ENCODE results near the gene PTDSS2.

PTDSS2 gene

GRCh38 chr11:471468-472145, 21.5 kb downstream of the PTDSS2 start:
- no peak for DNase-seq

GRCh38 chr11:472272-472671, 22.2 kb downstream of the PTDSS2 start:
- no peak for DNase-seq

- DNase-seq, result no peak
These were observed 22.7 kb downstream of the PTDSS2 start for GRCh38 chr11:472816-473215.

GRCh38 chr11:473415-473814, 23.3 kb downstream of the PTDSS2 start:
- no peak for DNase-seq

- no peak for DNase-seq
These were observed 24.1 kb downstream of the PTDSS2 start for GRCh38 chr11:473962-474785.

- DNase-seq, result no peak
These were observed 24.9 kb downstream of the PTDSS2 start for GRCh38 chr11:474914-475506.

- DNase-seq, result no peak
These were observed 25.9 kb downstream of the PTDSS2 start for GRCh38 chr11:475941-476340.

- DNase-seq, result no peak
These were observed 26.3 kb downstream of the PTDSS2 start for GRCh38 chr11:476416-476815.

GRCh38 chr11:477052-477715, 27.1 kb downstream of the PTDSS2 start:
- no peak for DNase-seq

GRCh38 chr11:479311-479710, 29.2 kb downstream of the PTDSS2 start:
- no peak for DNase-seq

GRCh38 chr11:484616-485015, 34.5 kb downstream of the PTDSS2 start:
- no peak for DNase-seq

GRCh38 chr11:486189-486588, 36.1 kb downstream of the PTDSS2 start:
- no peak for DNase-seq

GRCh38 chr11:487571-488021, 37.5 kb downstream of the PTDSS2 start:
- no peak for DNase-seq

- DNase-seq, result no peak
These were observed 38.0 kb downstream of the PTDSS2 start for GRCh38 chr11:488062-488461.

- DNase-seq, result no peak
These were observed 38.5 kb downstream of the PTDSS2 start for GRCh38 chr11:488579-488978.

GRCh38 chr11:488992-489391, 38.9 kb downstream of the PTDSS2 start:
- no peak for DNase-seq

- DNase-seq, result no peak
These were observed 39.6 kb downstream of the PTDSS2 start for GRCh38 chr11:489610-490185.

GRCh38 chr11:490186-490929, 40.3 kb downstream of the PTDSS2 start:
- DNase-seq, result no peak

- no peak for DNase-seq
These were observed 40.8 kb downstream of the PTDSS2 start for GRCh38 chr11:490930-491260.

GRCh38 chr11:491358-491757, 41.3 kb downstream of the PTDSS2 start:
- DNase-seq, result no peak

GRCh38 chr11:492427-493226, 42.5 kb downstream of the PTDSS2 start:
- DNase-seq, result no peak
